HUDEP-2 (cell line): ENCODE data around the gene LTBP1.

Experiments used
- DNase-seq, 76 experiments: peaks; one replicate each; lab custom pipeline; 2025; ENCODE audit not compliant: unreplicated experiment in 76 of 76; lab: John Stamatoyannopoulos, UW

LTBP1 gene

GRCh38 chr2:33178209-33178608 is 231.5 kb downstream of the LTBP1 start:
- DNase-seq, result no peak

- no peak for DNase-seq
These were observed 234.2 kb downstream of the LTBP1 start for GRCh38 chr2:33180915-33181314.

- no peak for DNase-seq
These were observed 234.7 kb downstream of the LTBP1 start for GRCh38 chr2:33181466-33181865.

GRCh38 chr2:33184041-33184440 is 237.3 kb downstream of the LTBP1 start:
- DNase-seq, result no peak

- no peak for DNase-seq
These were observed 240.2 kb downstream of the LTBP1 start for GRCh38 chr2:33186937-33187336.

GRCh38 chr2:33188799-33189198 is 242.0 kb downstream of the LTBP1 start:
- DNase-seq, result no peak

- DNase-seq, result no peak
These were observed 243.7 kb downstream of the LTBP1 start for GRCh38 chr2:33190393-33190937.

- DNase-seq, result no peak
These were observed 249.1 kb downstream of the LTBP1 start for GRCh38 chr2:33195891-33196290.

- DNase-seq, result no peak
These were observed 249.9 kb downstream of the LTBP1 start for GRCh38 chr2:33196700-33197099.

- DNase-seq, result no peak
These were observed 250.6 kb downstream of the LTBP1 start for GRCh38 chr2:33197198-33197938.

GRCh38 chr2:33202641-33203522 is 256.1 kb downstream of the LTBP1 start:
- no peak for DNase-seq

GRCh38 chr2:33204945-33205344 is 258.2 kb downstream of the LTBP1 start:
- no peak for DNase-seq

- DNase-seq, result no peak
These were observed 259.1 kb downstream of the LTBP1 start for GRCh38 chr2:33205693-33206434.

GRCh38 chr2:33207151-33207740 is 260.5 kb downstream of the LTBP1 start:
- DNase-seq, result no peak

- DNase-seq, result no peak
These were observed 261.6 kb downstream of the LTBP1 start for GRCh38 chr2:33208400-33208799.

- DNase-seq, result no peak
These were observed 263.2 kb downstream of the LTBP1 start for GRCh38 chr2:33209976-33210375.

- no peak for DNase-seq
These were observed 263.9 kb downstream of the LTBP1 start for GRCh38 chr2:33210626-33211025.

- DNase-seq, result no peak
These were observed 265.4 kb downstream of the LTBP1 start for GRCh38 chr2:33212151-33212550.

- no peak for DNase-seq
These were observed 266.5 kb downstream of the LTBP1 start for GRCh38 chr2:33213244-33213643.

GRCh38 chr2:33213648-33214047 is 266.9 kb downstream of the LTBP1 start:
- DNase-seq, result no peak

- DNase-seq, result no peak
These were observed 267.7 kb downstream of the LTBP1 start for GRCh38 chr2:33214436-33214835.
